GM20000 (cell line): Measurements from ENCODE around the gene TPMT.

Source experiments
- DNase-seq: peaks from one replicate; pipeline ENCODE4 v3.0.0; 2012; ENCODE audit warnings: low spot score
- TF ChIP-seq, protein P1 (sequence below): IDR thresholded peaks from 2 replicates; pipeline ENCODE4 v1.5.1; 2012; ENCODE audit warnings: mild to moderate bottlenecking, control low read depth; ENCODE audit errors: extremely low read depth, missing control alignments

The TPMT gene

DNA sequence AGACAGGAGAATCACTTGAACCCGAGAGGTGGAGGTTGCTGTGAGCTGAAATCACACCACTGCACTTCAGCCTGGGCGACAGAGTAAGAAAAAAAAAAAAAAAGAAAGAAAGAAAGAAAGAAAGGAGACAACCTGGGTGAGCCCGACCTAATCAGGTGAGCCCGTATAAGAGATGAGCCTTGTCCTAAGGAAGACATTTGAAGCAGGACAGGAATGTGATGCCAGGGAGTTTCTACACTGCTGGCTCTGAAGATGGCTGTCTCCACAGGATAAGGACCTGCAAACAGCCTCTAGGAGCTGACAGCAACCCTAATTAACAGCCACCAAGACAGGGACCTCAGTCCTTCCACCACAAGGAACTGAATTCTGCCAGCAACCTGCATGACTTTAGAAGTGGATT lies 74.3 kb downstream of the TPMT start:
- TF ChIP-seq, protein P1, sequence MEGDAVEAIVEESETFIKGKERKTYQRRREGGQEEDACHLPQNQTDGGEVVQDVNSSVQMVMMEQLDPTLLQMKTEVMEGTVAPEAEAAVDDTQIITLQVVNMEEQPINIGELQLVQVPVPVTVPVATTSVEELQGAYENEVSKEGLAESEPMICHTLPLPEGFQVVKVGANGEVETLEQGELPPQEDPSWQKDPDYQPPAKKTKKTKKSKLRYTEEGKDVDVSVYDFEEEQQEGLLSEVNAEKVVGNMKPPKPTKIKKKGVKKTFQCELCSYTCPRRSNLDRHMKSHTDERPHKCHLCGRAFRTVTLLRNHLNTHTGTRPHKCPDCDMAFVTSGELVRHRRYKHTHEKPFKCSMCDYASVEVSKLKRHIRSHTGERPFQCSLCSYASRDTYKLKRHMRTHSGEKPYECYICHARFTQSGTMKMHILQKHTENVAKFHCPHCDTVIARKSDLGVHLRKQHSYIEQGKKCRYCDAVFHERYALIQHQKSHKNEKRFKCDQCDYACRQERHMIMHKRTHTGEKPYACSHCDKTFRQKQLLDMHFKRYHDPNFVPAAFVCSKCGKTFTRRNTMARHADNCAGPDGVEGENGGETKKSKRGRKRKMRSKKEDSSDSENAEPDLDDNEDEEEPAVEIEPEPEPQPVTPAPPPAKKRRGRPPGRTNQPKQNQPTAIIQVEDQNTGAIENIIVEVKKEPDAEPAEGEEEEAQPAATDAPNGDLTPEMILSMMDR: no peak
- DNase-seq: no peak

DNA sequence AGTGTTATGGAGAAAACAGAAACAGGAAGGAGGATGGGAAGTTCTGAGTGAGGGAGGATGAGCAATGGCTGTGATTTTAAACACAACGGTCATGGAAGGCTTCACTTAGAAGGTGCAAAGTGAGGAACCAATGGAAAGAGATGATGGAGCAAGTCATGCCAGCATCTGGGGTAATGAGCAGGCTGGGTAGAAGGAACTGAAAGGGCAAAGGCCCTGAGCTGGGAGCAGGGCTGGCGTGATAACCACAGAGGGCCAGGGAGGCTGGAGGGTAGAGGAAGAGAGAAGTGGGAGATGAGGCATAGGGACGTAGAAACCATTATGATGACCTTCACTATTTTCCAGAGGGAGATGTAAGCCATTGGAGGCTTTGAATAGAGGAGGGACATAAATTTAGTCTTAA lies 76.0 kb downstream of the TPMT start:
- TF ChIP-seq, protein P1: no peak
- DNase-seq: no peak
